SK-N-SH (cell line): ENCODE data around the gene MAP2K7. TPM values are rescaled to one million over a fixed set of nuclear protein-coding genes. Genes with fewer than 3 reads are reported as not detected.

ENCODE experiments used
- CTCF ChIA-PET: fragments of 300-600, 350-600 bp; formaldehyde crosslinking; extraction: SDS; loops from one replicate; lab custom pipeline; 2021; lab: Yijun Ruan, JAX
- POLR2A ChIA-PET: fragments of 350-600 bp; sonication (Branson Sonifier 250); formaldehyde crosslinking; extraction: SDS; loops from one replicate; lab custom pipeline; 2020; ENCODE audit warnings: antibody characterized with exemption, inconsistent platforms; lab: Yijun Ruan, JAX
- DNase-seq: peaks from one replicate; pipeline ENCODE4 v3.0.0; 2012
- H2AFZ ChIP-seq: fragments of 200-600 bp; sonication (generic); 2 replicates; pipeline ENCODE4 v1.8.1; 2016; ENCODE audit warnings: antibody characterized with exemption, mild to moderate bottlenecking, low read depth
- H3F3A ChIP-seq: fragments of 200-600 bp; sonication (generic); replicated peaks from 2 replicates; pipeline ENCODE3; 2016; ENCODE audit warnings: antibody characterized with exemption, mild to moderate bottlenecking; ENCODE audit not compliant: insufficient read depth
- H3K27ac ChIP-seq, 2 experiments: fragments of 200-500 bp in 1 of 2; fragments of 200-600 bp in 1 of 2; sonication (Bioruptor generic) in 1 of 2; sonication (generic), shearing (Covaris generic) in 1 of 2; 2 replicates each; pipeline versions ENCODE4 v1.5.1 to v1.6.1; 2014 to 2016; ENCODE audit warnings: low read depth in 2 of 2, inconsistent platforms in 1 of 2, low read length in 1 of 2, mild to moderate bottlenecking in 1 of 2, mixed read lengths in 1 of 2
- H3K27me3 ChIP-seq: fragments of 200-600 bp; sonication (generic), shearing (Covaris generic); 2 replicates; pipeline ENCODE4 v1.6.1; 2016; ENCODE audit warnings: mixed run types; ENCODE audit not compliant: insufficient read depth
- H3K36me3 ChIP-seq, 2 experiments: fragments of 200-500 bp in 1 of 2; fragments of 200-600 bp in 1 of 2; sonication (Bioruptor generic) in 1 of 2; sonication (generic) in 1 of 2; replicated peaks in 1 of 2; 2 replicates each; pipeline versions ENCODE3 to v1.5.1; 2014 to 2016; ENCODE audit warnings: low read length in 1 of 2, mild to moderate bottlenecking in 1 of 2; ENCODE audit not compliant: insufficient read depth in 2 of 2, control insufficient read depth in 1 of 2
- H3K4me1 ChIP-seq, 2 experiments: fragments of 200-500 bp in 1 of 2; fragments of 200-600 bp in 1 of 2; sonication (Bioruptor generic) in 1 of 2; sonication (generic), shearing (Covaris generic) in 1 of 2; 2 replicates each; pipeline versions ENCODE4 v1.5.1 to v1.6.1; 2014 to 2016; ENCODE audit warnings: low read depth in 1 of 2, low read length in 1 of 2, mixed run types in 1 of 2; ENCODE audit not compliant: insufficient read depth in 2 of 2, control insufficient read depth in 1 of 2
- H3K4me2 ChIP-seq: fragments of 200-600 bp; sonication (generic), shearing (Covaris generic); 2 replicates; pipeline ENCODE4 v1.6.1; 2017; ENCODE audit warnings: mixed run types
- H3K4me3 ChIP-seq, 2 experiments: fragments of 200-500 bp in 1 of 2; fragments of 200-600 bp in 1 of 2; sonication (Bioruptor generic) in 1 of 2; sonication (generic), shearing (Covaris generic) in 1 of 2; 2 replicates each; pipeline versions ENCODE4 v1.5.1 to v1.8.1; 2014 to 2016; ENCODE audit warnings: low read depth in 2 of 2, inconsistent platforms in 1 of 2, low read length in 1 of 2, mild to moderate bottlenecking in 1 of 2, mixed read lengths in 1 of 2, moderate library complexity in 1 of 2
- H3K79me2 ChIP-seq: fragments of 200-600 bp; sonication (generic); 2 replicates; pipeline ENCODE4 v1.8.1; 2017; ENCODE audit warnings: mild to moderate bottlenecking; ENCODE audit not compliant: insufficient read depth
- H3K9ac ChIP-seq: fragments of 200-600 bp; sonication (generic); 2 replicates; pipeline ENCODE4 v1.6.1; 2017; ENCODE audit warnings: mixed run types
- H3K9me2 ChIP-seq: fragments of 200-600 bp; sonication (generic); 2 replicates; pipeline ENCODE4 v1.6.1; 2017; ENCODE audit warnings: mixed run types
- H3K9me3 ChIP-seq: fragments of 200-600 bp; sonication (generic); 2 replicates; pipeline ENCODE4 v1.6.1; 2017; ENCODE audit warnings: mixed run types, mild to moderate bottlenecking, moderate library complexity
- H4K20me1 ChIP-seq: fragments of 200-600 bp; sonication (generic); 2 replicates; pipeline ENCODE4 v1.6.1; 2017; ENCODE audit warnings: mild to moderate bottlenecking, mixed run types; ENCODE audit not compliant: insufficient read depth
- ELF1 ChIP-seq: IDR thresholded peaks from 2 replicates; pipeline ENCODE4 v1.4.0; 2012
- EP300 ChIP-seq, 2 experiments: IDR thresholded peaks; 2 replicates each; pipeline versions ENCODE4 v1.4.0 to v1.6.1; 2012; ENCODE audit warnings: borderline replicate concordance in 1 of 2, low read depth in 1 of 2, low read length in 1 of 2
- EZH2phosphoT487 ChIP-seq: fragments of 200-600 bp; sonication (generic); IDR thresholded peaks from 2 replicates; pipeline ENCODE4 v1.6.1; 2017; ENCODE audit warnings: low read depth, mixed run types, mild to moderate bottlenecking, antibody characterized with exemption, moderate library complexity, borderline replicate concordance
- GABPA ChIP-seq: IDR thresholded peaks from 2 replicates; pipeline ENCODE4 v1.4.0; 2012; ENCODE audit warnings: low read depth, mild to moderate bottlenecking
- GATA2 ChIP-seq: sonication (generic); formaldehyde crosslinking; IDR thresholded peaks from 2 replicates; pipeline ENCODE4 v1.5.0; 2020; ENCODE audit warnings: mild to moderate bottlenecking, missing genetic modification reagents
- JUND ChIP-seq: IDR thresholded peaks from 2 replicates; pipeline ENCODE4 v1.4.0; 2012
- NRF1 ChIP-seq: IDR thresholded peaks from 2 replicates; pipeline ENCODE4 v1.6.1; 2012; ENCODE audit warnings: low read depth, mild to moderate bottlenecking, low read length
- RAD21 ChIP-seq: IDR thresholded peaks from 2 replicates; pipeline ENCODE4 v1.6.1; 2012; ENCODE audit warnings: mild to moderate bottlenecking, low read length
- RCOR1 ChIP-seq: fragments of 150-350 bp; IDR thresholded peaks from 2 replicates; pipeline ENCODE4 v1.6.1; 2017; ENCODE audit warnings: antibody characterized with exemption, low read length
- RXRA ChIP-seq: IDR thresholded peaks from 2 replicates; pipeline ENCODE4 v1.4.0; 2012; ENCODE audit warnings: low read depth, mild to moderate bottlenecking, borderline replicate concordance
- SMC3 ChIP-seq: IDR thresholded peaks from 2 replicates; pipeline ENCODE4 v1.6.1; 2012; ENCODE audit warnings: low read depth, low read length, improper control_type of control experiment
- TCF12 ChIP-seq: IDR thresholded peaks from 2 replicates; pipeline ENCODE4 v1.4.0; 2012
- TEAD4 ChIP-seq: IDR thresholded peaks from 2 replicates; pipeline ENCODE4 v1.4.0; 2012; ENCODE audit warnings: mild to moderate bottlenecking, borderline replicate concordance; ENCODE audit not compliant: insufficient read depth
- YY1 ChIP-seq: IDR thresholded peaks from 2 replicates; pipeline ENCODE4 v1.4.0; 2012; ENCODE audit warnings: low read depth, mild to moderate bottlenecking
- WGBS: methylation state at CpG from one replicate; pipeline ENCODE4 v1.1.6; 2017; ENCODE audit warnings: low lambda C conversion rate; 5-methylcytosine and 5-hydroxymethylcytosine counted together
- polyA plus RNA-seq, 3 experiments: library from polyadenylated mRNA; depleted of rRNA; stranded (reverse); fragments of >200 nt; gene quantifications; 2 replicates each; pipeline ENCODE4 v1.2.3, GENCODE V29; 2012
- TF ChIP-seq, protein P1 (sequence below): IDR thresholded peaks from 2 replicates; pipeline ENCODE4 v1.6.1; 2012; ENCODE audit warnings: mild to moderate bottlenecking, low read depth, low read length, moderate library complexity
- TF ChIP-seq, protein P2 (sequence below): fragments of 150-350 bp; IDR thresholded peaks from 2 replicates; pipeline ENCODE4 v1.6.1; 2016; ENCODE audit warnings: mild to moderate bottlenecking, low read depth, low read length
- TF ChIP-seq, protein P3 (sequence below): IDR thresholded peaks from 2 replicates; pipeline ENCODE4 v1.4.0; 2012; ENCODE audit warnings: low read depth, borderline replicate concordance
- TF ChIP-seq, protein P4 (sequence below): IDR thresholded peaks from 2 replicates; pipeline ENCODE4; 2012

MAP2K7 gene
- polyA plus RNA-seq, 1 of the 3 experiments (the other 2 are of a cell fraction): 13.0 TPM

GRCh38 chr19:7922836-7923195 lies 19.1 kb downstream of the MAP2K7 start:
- ChIA-PET CTCF (interaction anchor here (0.7 to 1.9 kb wide), 5 partner anchors 18 to 70 kb away, joined by 3 to 5 read pairs (median 3); no protein-coding TSS in a partner anchor), POLR2A (interaction anchor here (1.7 kb wide), 1 partner anchor 20 kb away, joined by 7 read pairs; the partner anchor contains the start of gene TIMM44)
- Histone ChIP-seq H2AFZ (no peak overlapping the region), H3K27ac (no peak overlapping the region), H3K9me3 (no peaks in the 10 kb centered on the region), H3F3A (peaks cover 8% of the 10 kb centered on the region), H3K4me1 (peaks cover 22 to 49% of the 10 kb centered on the region in 2 experiments; a peak in 3 of 4 replicates), H3K27me3 (no peaks in the 10 kb centered on the region), H3K4me3 (no peak overlapping the region), H3K4me2 (no peak overlapping the region), H4K20me1 (peaks cover 33% of the 10 kb centered on the region), H3K79me2 (peaks cover 24% of the 10 kb centered on the region; the same call in 1 of the 2 replicates), H3K9ac (no peak overlapping the region), H3K36me3 (peaks cover 0 to 23% of the 10 kb centered on the region in 2 experiments)
- 93% methylated on average over 3 of the region's 8 CpGs for WGBS
- no peak for DNase-seq
- TF ChIP-seq TCF12 (no peak), RAD21 (no peak), NRF1 (no peak), GABPA (no peak), RCOR1 (no peak), JUND (no peak), TEAD4 (no peak), ELF1 (no peak), GATA2 (CRISPR knock-in tag) (no peak)
- TF ChIP-seq, protein P1, sequence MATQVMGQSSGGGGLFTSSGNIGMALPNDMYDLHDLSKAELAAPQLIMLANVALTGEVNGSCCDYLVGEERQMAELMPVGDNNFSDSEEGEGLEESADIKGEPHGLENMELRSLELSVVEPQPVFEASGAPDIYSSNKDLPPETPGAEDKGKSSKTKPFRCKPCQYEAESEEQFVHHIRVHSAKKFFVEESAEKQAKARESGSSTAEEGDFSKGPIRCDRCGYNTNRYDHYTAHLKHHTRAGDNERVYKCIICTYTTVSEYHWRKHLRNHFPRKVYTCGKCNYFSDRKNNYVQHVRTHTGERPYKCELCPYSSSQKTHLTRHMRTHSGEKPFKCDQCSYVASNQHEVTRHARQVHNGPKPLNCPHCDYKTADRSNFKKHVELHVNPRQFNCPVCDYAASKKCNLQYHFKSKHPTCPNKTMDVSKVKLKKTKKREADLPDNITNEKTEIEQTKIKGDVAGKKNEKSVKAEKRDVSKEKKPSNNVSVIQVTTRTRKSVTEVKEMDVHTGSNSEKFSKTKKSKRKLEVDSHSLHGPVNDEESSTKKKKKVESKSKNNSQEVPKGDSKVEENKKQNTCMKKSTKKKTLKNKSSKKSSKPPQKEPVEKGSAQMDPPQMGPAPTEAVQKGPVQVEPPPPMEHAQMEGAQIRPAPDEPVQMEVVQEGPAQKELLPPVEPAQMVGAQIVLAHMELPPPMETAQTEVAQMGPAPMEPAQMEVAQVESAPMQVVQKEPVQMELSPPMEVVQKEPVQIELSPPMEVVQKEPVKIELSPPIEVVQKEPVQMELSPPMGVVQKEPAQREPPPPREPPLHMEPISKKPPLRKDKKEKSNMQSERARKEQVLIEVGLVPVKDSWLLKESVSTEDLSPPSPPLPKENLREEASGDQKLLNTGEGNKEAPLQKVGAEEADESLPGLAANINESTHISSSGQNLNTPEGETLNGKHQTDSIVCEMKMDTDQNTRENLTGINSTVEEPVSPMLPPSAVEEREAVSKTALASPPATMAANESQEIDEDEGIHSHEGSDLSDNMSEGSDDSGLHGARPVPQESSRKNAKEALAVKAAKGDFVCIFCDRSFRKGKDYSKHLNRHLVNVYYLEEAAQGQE: no peak
- TF ChIP-seq, all 33 proteins: peak for 0
- no peaks in the 10 kb centered on the region for H3K9me2 ChIP-seq

GRCh38 chr19:7923295-7924191 lies 19.9 kb downstream of the MAP2K7 start:
- Histone ChIP-seq H2AFZ (no peak overlapping the region), H3K27me3 (no peaks in the 10 kb centered on the region), H3K4me2 (peak overlapping the region; percentile 74; the same call in 1 of the 2 replicates), H3K27ac (no peak overlapping the region), H3F3A (peaks cover 15% of the 10 kb centered on the region), H3K4me3 (no peak overlapping the region), H3K9me3 (no peaks in the 10 kb centered on the region), H4K20me1 (peaks cover 33% of the 10 kb centered on the region), H3K79me2 (peaks cover 24% of the 10 kb centered on the region; the same call in 1 of the 2 replicates), H3K9me2 (no peaks in the 10 kb centered on the region), H3K4me1 (peaks cover 29 to 57% of the 10 kb centered on the region in 2 experiments), H3K9ac (no peak overlapping the region), H3K36me3 (peaks cover 0 to 23% of the 10 kb centered on the region in 2 experiments)
- ChIA-PET POLR2A (no interaction called here), CTCF (interaction anchor here (0.7 to 1.9 kb wide), 11 partner anchors 16 to 235 kb away, joined by 3 to 5 read pairs (median 3); partner anchors contain the start of gene TIMM44)
- no peak for TF ChIP-seq RXRA
- TF ChIP-seq SMC3: no peak
- no peak for TF ChIP-seq EP300 (IDR thresholded peaks at IDR 0.05; ENCODE audit: borderline replicate concordance in 1 of 2, low read depth in 1 of 2, low read length in 1 of 2)
- TF ChIP-seq, protein P2, sequence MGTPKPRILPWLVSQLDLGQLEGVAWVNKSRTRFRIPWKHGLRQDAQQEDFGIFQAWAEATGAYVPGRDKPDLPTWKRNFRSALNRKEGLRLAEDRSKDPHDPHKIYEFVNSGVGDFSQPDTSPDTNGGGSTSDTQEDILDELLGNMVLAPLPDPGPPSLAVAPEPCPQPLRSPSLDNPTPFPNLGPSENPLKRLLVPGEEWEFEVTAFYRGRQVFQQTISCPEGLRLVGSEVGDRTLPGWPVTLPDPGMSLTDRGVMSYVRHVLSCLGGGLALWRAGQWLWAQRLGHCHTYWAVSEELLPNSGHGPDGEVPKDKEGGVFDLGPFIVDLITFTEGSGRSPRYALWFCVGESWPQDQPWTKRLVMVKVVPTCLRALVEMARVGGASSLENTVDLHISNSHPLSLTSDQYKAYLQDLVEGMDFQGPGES: no peak
- no peak for TF ChIP-seq TCF12
- TF ChIP-seq TEAD4: no peak
- no peak for TF ChIP-seq EZH2phosphoT487
- TF ChIP-seq YY1: no peak
- TF ChIP-seq, protein P3, sequence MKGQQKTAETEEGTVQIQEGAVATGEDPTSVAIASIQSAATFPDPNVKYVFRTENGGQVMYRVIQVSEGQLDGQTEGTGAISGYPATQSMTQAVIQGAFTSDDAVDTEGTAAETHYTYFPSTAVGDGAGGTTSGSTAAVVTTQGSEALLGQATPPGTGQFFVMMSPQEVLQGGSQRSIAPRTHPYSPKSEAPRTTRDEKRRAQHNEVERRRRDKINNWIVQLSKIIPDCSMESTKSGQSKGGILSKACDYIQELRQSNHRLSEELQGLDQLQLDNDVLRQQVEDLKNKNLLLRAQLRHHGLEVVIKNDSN: no peak
- no peak for TF ChIP-seq RAD21
- TF ChIP-seq, protein P4, sequence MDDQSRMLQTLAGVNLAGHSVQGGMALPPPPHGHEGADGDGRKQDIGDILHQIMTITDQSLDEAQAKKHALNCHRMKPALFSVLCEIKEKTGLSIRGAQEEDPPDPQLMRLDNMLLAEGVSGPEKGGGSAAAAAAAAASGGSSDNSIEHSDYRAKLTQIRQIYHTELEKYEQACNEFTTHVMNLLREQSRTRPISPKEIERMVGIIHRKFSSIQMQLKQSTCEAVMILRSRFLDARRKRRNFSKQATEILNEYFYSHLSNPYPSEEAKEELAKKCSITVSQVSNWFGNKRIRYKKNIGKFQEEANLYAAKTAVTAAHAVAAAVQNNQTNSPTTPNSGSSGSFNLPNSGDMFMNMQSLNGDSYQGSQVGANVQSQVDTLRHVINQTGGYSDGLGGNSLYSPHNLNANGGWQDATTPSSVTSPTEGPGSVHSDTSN: no peak
- no peak for TF ChIP-seq GATA2 (CRISPR knock-in tag)
- no peak for TF ChIP-seq JUND
- 93% methylated on average over 13 of the region's 31 CpGs for WGBS
- DNase-seq: no peak
